Vagina (tissue), 2 donors: ENCODE data around the gene SLC19A1. TPM values are rescaled to one million over a fixed set of nuclear protein-coding genes. Genes with fewer than 3 reads are reported as not detected.

ENCODE experiments used
- DNase-seq, 2 donors: peaks; one replicate each; pipeline ENCODE4 v3.0.0-alpha.2; 2017; ENCODE audit errors: extremely low spot score in 2 of 2
- H3K27ac ChIP-seq: fragments of 200-600 bp; sonication (generic); one replicate; pipeline ENCODE4 v1.5.1; 2019
- H3K27me3 ChIP-seq: fragments of 200-600 bp; sonication (generic); one replicate; pipeline ENCODE4 v1.5.1; 2019
- H3K36me3 ChIP-seq, 2 donors: fragments of 200-600 bp; sonication (generic); one replicate each; pipeline ENCODE4 v1.5.1; 2017 to 2019
- H3K4me1 ChIP-seq: fragments of 200-600 bp; sonication (generic); one replicate; pipeline ENCODE4 v1.5.1; 2019
- H3K4me3 ChIP-seq, 2 donors: fragments of 200-600 bp; sonication (generic); 1 replicate in 1 of 2; 2 replicates in 1 of 2; pipeline ENCODE4 v1.5.1; 2016 to 2019
- H3K9me3 ChIP-seq: fragments of 200-600 bp; sonication (generic); one replicate; pipeline ENCODE4 v1.5.1; 2019
- POLR2A ChIP-seq, 2 donors: fragments of 450-650 bp; IDR thresholded peaks; one replicate each; pipeline ENCODE4 v1.6.1; 2017; ENCODE audit warnings: antibody characterized with exemption in 2 of 2, mild to moderate bottlenecking in 2 of 2, moderate library complexity in 2 of 2
- POLR2AphosphoS5 ChIP-seq, 2 donors: sonication (generic); formaldehyde crosslinking; IDR thresholded peaks; one replicate each; pipeline ENCODE4 v1.9.0; 2017; ENCODE audit warnings: antibody characterized with exemption in 2 of 2, mild to moderate bottlenecking in 2 of 2, low read depth in 1 of 2; ENCODE audit not compliant: insufficient read depth in 1 of 2
- intact Hi-C: fragments of 100-400 bp; cut with DNase I; formaldehyde crosslinking; loops from one replicate; pipeline ENCODE4 v1.15.1; 2023
- total RNA-seq: library from RNA; depleted of rRNA; stranded (reverse); fragments of >200 nt; gene quantifications from one replicate; pipeline ENCODE4 v1.2.3, GENCODE V29; 2016
- TF ChIP-seq, protein P1 (sequence below), 3 experiments: fragments of 450-650 bp in 2 of 3; fragments of 200-600 bp in 1 of 3; sonication (generic) in 1 of 3; IDR thresholded peaks; one replicate each; pipeline ENCODE4 v1.5.1; 2017 to 2019; ENCODE audit warnings: antibody characterized with exemption in 3 of 3, mild to moderate bottlenecking in 2 of 3, moderate library complexity in 2 of 3

The SLC19A1 gene
- total RNA-seq, 1 donor from 2014 or later = 4.9 TPM

DNA sequence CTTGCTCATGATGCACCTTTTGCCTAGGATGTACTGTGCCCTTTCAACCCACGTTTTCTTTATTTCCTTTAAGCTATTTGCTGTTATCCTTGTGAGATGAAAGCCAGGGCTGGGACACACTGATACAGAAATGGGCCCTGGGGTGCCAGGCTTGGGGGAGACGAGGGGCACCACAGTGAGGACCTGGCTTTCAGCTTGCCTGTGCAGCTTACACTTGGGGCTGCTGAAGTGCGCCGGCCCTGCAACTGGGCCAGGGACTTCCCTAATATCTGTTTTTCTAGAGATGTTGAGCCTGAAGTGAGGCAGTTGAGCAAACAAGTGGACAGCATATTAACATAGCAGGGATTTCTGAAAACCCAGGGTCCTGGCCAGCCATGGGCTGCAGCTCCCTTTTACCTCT lies 42.5 kb upstream of the SLC19A1 start:
- Histone ChIP-seq H3K4me3 (no peak overlapping the region), H3K36me3 (no peaks in the 10 kb centered on the region), H3K4me1 (peaks cover 2% of the 10 kb centered on the region), H3K27me3 (no peaks in the 10 kb centered on the region), H3K27ac (no peak overlapping the region), H3K9me3 (peaks cover 7% of the 10 kb centered on the region)
- TF ChIP-seq, protein P1, sequence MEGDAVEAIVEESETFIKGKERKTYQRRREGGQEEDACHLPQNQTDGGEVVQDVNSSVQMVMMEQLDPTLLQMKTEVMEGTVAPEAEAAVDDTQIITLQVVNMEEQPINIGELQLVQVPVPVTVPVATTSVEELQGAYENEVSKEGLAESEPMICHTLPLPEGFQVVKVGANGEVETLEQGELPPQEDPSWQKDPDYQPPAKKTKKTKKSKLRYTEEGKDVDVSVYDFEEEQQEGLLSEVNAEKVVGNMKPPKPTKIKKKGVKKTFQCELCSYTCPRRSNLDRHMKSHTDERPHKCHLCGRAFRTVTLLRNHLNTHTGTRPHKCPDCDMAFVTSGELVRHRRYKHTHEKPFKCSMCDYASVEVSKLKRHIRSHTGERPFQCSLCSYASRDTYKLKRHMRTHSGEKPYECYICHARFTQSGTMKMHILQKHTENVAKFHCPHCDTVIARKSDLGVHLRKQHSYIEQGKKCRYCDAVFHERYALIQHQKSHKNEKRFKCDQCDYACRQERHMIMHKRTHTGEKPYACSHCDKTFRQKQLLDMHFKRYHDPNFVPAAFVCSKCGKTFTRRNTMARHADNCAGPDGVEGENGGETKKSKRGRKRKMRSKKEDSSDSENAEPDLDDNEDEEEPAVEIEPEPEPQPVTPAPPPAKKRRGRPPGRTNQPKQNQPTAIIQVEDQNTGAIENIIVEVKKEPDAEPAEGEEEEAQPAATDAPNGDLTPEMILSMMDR (IDR thresholded peaks at IDR 0.05) = no peak
- TF ChIP-seq POLR2AphosphoS5 (IDR thresholded peaks at IDR 0.05; ENCODE audit: insufficient read depth in 1 of 2, low read depth in 1 of 2) = no peak
- TF ChIP-seq POLR2A (IDR thresholded peaks at IDR 0.05) = no peak
- intact Hi-C loops = no loop called here
- DNase-seq = no peak

DNA sequence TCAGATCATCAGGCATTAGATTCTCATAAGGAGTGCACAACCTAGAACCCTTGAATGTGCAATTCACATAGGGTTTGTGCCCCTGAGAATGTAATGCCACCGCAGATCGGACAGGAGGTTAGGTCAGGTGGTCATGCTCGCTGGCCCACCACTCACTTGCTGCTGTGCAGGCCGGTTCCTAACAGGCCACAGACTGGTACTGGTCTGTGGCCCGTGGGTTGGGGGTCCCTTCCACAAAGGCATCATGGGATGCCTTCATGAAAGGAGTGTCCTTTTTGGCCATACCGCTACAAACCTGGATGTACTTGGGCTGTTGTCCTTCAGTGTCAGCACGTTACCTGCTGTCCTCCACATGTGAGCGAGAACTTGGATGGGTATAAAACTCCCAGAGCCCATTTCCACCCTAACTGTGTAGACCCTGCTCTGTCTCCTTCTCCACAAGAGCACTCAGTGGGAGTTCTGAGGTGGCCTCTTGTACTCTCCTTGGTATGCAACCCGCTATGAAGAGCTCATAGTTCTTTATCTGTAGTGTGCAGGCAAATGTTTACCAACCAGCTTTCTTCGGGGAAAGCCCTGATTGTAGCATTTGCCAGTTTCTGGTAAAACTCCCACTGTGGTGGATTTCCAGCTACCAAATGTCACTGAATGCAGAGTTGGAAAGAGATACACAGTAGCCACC lies 41.7 kb upstream of the SLC19A1 start:
- no peak for TF ChIP-seq POLR2AphosphoS5 (IDR thresholded peaks at IDR 0.05; ENCODE audit: insufficient read depth in 1 of 2, low read depth in 1 of 2)
- TF ChIP-seq POLR2A (IDR thresholded peaks at IDR 0.05) = no peak
- TF ChIP-seq, protein P1 (IDR thresholded peaks at IDR 0.05) = no peak
- Histone ChIP-seq H3K36me3 (no peaks in the 10 kb centered on the region), H3K27me3 (no peaks in the 10 kb centered on the region), H3K4me3 (no peak overlapping the region), H3K4me1 (no peaks in the 10 kb centered on the region), H3K27ac (no peak overlapping the region), H3K9me3 (peaks cover 7% of the 10 kb centered on the region)
- intact Hi-C loops = no loop called here
- no peak for DNase-seq

DNA sequence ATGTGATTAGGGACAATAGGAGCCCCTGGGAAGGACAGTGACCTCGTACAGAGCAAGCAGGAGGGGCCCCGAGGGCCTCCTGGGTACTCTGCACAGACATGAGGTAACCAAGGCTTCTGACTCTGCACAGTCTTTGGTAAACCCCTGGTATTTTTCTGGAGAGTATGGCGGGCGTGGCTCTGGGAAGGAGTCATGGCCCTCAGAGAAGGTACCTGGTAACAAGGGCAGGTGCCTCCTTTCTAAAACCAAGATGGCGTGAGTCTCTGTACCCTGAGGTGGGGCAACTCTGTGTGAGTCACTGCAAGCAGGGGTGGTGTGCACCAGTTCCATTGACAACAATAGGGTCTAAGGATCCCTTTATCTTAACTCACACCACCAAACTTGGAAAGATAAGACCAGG lies 39.9 kb upstream of the SLC19A1 start:
- TF ChIP-seq, protein P1 (IDR thresholded peaks at IDR 0.05) = no peak
- TF ChIP-seq POLR2AphosphoS5 (IDR thresholded peaks at IDR 0.05; ENCODE audit: insufficient read depth in 1 of 2, low read depth in 1 of 2) (no peak), POLR2A (IDR thresholded peaks at IDR 0.05) (no peak)
- Histone ChIP-seq H3K27me3 (no peaks in the 10 kb centered on the region), H3K4me1 (no peaks in the 10 kb centered on the region), H3K36me3 (no peaks in the 10 kb centered on the region), H3K27ac (no peak overlapping the region), H3K4me3 (no peak overlapping the region), H3K9me3 (peaks cover 7% of the 10 kb centered on the region)
- DNase-seq = no peak
- intact Hi-C loops = no loop called here

DNA sequence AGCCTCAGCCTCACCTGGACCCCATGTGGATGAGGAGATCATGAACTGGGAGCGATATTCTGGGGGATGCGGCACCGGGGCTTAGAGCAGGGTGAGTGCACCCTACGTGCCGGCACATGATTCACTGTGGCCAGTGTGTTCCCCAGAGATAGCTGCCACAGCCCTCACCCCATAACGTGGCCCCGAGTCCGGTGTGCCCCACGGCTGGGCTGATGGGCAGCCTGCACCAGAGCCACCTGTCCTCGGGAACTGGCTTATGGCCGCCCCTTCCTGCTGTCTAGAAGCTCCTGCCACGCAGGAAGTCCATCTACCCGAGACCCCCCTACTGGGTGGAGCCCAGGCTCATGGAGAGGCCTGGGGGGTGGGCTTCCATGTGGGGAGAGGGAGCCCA lies 39.1 kb upstream of the SLC19A1 start:
- TF ChIP-seq, protein P1 (IDR thresholded peaks at IDR 0.05) = no peak
- TF ChIP-seq POLR2A (IDR thresholded peaks at IDR 0.05) (no peak), POLR2AphosphoS5 (IDR thresholded peaks at IDR 0.05; ENCODE audit: insufficient read depth in 1 of 2, low read depth in 1 of 2) (no peak)
- intact Hi-C loops = no loop called here
- no peaks in the 10 kb centered on the region for H3K36me3 ChIP-seq
- no peaks in the 10 kb centered on the region for H3K4me1 ChIP-seq
- DNase-seq = no peak
- peaks cover 4% of the 10 kb centered on the region for H3K9me3 ChIP-seq
- no peaks in the 10 kb centered on the region for H3K27me3 ChIP-seq
- H3K27ac ChIP-seq = no peak overlapping the region
- H3K4me3 ChIP-seq = no peak overlapping the region

DNA sequence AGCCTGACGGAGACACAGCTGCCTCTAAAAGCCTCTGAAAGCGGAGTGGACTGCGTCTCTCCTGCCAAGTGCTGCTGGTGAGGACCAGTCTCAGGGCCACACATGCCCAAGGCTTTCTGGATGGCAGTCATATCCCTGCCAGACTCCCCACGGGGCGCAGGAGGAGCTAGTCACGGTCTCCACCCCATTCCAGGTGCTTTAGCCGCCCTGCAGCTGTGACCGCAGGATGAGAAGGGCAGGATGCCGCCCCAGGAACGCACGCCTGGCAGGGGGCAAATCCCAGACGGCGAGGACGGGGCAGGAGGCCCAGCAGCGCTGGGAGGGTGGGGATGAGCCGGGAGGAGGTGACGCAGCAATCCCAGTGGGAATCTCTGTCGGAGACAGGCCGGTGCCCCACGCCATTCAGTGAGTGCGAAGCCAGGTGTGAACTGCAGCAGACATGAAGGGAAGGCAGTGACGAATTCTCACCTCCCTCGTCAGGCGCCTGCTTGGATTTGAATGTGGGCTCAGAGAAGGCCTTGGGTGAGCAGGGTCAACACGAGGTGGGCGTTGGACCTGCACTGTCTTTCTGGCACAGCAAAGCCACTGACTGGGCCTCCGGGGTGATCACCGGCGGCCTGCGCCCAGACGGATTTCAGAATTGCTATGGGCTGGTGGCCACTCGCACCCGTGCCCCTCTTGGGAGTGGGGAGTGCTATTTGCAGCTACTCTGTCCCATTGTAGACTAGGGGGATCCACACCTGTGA lies 38.5 kb upstream of the SLC19A1 start:
- Histone ChIP-seq H3K4me1 (no peaks in the 10 kb centered on the region), H3K27me3 (no peaks in the 10 kb centered on the region), H3K9me3 (no peaks in the 10 kb centered on the region), H3K36me3 (no peaks in the 10 kb centered on the region), H3K27ac (no peak overlapping the region), H3K4me3 (no peak overlapping the region)
- intact Hi-C loops = no loop called here
- TF ChIP-seq, protein P1 (IDR thresholded peaks at IDR 0.05) = no peak
- no peak for TF ChIP-seq POLR2AphosphoS5 (IDR thresholded peaks at IDR 0.05; ENCODE audit: insufficient read depth in 1 of 2, low read depth in 1 of 2)
- no peak for TF ChIP-seq POLR2A (IDR thresholded peaks at IDR 0.05)
- DNase-seq = no peak
